DMS114 treated with DMSO at 0.1 percent for 48 hours (cell line): ENCODE measurements around the gene HS3ST2.
A peak's percentile ranks its signal among the peaks of the same experiment; 100 is the strongest.
"Not testable (repeated sequence)": the region's sequence is repeated elsewhere in the genome, so short reads cannot be mapped to it uniquely, and the experiment has no call there.

Source experiments
- DNase-seq: peaks from one replicate; lab custom pipeline; 2025; ENCODE audit not compliant: unreplicated experiment; lab: John Stamatoyannopoulos, UW

The HS3ST2 gene

DNA sequence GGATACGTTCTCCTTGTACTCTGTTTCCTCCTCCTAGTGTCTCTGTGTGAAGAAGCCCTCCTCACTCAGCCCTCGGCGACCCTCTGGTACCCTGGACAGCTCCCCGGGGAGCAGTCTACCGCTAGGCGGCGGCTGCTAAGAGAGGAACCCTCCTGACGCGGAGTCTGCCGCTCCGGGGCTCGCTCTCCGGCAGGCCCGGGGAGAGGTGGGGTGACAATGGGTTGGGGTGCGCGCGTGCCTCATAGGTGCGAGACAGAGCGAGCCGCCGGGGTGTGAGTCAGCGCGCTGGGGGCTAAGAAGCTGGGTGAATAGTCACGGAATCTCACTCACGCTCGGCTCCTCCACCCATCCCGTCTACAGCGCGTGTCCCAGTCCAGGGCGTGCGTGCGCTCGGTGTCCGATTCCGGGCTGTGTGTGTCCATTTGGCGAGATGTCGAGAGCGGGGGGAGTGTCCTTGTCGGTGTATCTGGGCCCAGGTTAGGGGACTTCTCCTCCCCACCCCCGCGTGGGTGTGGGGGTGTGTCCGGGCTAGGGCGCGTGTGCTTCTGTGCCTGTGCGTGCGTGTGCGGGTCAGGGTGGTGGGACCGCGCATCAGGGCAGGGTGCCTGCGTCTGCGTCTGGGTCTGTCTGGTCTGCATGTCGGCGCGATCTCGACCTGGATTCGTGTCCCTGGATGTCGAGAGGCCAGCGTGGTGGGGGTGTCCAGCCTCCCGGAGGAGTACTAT is 577 bp upstream of the HS3ST2 start:
- DNase-seq: peak; percentile 2

DNA sequence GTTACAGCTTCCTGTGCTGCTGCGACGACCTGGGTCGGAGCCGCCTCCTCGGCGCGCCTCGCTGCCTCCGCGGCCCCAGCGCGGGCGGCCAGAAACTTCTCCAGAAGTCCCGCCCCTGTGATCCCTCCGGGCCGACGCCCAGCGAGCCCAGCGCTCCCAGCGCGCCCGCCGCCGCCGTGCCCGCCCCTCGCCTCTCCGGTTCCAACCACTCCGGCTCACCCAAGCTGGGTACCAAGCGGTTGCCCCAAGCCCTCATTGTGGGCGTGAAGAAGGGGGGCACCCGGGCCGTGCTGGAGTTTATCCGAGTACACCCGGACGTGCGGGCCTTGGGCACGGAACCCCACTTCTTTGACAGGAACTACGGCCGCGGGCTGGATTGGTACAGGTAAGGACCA is 746 bp downstream of the HS3ST2 start:
- no peak for DNase-seq

DNA sequence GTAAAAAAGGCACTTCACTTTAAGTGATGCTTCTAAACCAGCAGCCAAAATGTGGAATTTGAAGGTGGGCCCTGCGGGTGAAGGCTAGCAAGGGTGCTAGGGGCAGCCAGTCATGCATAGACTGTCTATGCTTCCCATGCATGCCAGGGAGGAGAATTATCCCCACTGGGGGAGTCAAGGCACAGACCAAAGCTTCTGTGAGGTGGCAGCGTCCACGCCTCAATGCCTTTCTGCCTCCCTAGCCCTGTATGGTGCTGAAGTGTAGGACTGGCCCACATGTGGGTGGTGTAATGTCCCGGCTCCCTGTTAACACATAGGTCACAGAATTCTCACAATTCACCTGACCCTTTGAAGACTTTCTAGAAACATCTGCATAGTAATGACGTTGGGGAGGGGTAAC is 1.9 kb downstream of the HS3ST2 start:
- DNase-seq: no peak

DNA sequence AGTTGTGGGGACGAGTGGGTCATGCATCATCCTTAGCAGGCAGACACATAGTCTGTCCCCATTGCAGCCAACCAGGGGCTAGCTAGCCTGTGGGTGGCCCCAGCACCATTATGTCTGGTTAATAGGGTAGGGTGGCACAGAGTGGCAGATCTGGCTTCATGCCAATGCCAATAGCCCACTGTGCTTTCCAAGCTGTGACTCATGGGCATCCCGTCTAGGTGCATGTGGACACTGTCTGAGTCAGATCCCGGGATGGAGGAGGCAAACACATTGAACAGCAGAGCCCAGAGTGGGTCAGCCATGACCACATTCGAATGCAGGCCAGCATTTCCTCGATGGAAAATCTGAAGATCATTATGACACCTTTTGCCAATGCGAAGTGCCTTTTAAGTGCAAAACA is 2.5 kb downstream of the HS3ST2 start:
- no peak for DNase-seq

DNA sequence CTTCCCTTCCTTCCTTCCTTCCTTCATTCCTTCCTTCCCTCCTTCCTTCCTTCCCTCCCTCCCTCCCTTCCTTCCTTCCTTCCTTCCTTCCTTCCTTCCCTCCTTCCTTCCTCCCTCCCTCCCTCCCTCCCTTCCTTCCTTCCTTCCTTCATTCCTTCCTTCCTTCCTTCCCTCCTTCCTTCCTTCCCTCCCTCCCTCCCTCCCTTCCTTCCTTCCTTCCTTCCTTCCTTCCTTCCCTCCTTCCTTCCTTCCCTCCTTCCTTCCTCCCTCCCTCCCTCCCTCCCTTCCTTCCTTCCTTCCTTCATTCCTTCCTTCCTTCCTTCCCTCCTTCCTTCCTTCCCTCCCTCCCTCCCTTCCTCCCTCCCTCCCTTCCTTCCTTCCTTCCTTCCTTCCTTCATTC is 4.8 kb downstream of the HS3ST2 start:
- not testable (repeated sequence) for DNase-seq

DNA sequence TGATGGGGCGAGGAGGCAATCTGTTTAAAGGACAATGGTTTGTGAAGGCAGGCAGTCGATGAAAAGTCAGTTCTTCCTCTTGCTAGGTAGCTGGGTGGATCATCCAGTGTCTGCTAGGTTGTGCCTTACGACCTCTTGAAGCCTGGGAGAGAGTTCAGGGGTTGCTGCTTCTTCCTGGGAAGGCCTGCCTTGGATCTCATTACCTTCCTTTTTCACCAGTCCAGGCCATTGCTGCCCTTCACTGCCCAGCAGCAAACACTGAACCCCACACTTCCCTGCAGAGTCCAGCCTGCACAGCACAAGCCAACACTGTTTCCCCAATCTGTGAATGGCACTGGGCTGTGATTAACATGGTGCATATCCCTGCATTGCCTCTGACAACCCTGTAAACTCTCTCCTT is 24.7 kb downstream of the HS3ST2 start:
- no peak for DNase-seq

DNA sequence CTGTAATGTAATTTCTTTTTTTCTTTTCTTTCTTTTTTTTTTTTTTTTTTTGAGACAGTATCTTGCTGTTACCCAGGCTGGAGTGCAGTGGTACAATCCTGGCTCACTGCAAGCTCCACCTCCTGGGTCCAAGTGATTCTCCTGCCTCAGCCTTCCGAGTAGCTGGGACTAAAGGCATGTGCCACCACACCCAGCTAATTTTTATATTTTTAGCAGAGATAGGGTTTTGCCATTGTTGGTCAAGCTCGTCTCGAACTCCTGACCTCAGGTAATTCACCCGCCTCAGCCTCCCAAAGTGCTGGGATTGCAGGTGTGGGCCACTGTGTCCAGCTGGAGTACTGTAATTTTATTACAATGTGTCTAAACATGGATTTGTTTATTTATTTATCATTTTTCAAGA is 28.1 kb downstream of the HS3ST2 start:
- DNase-seq: not testable (repeated sequence)

DNA sequence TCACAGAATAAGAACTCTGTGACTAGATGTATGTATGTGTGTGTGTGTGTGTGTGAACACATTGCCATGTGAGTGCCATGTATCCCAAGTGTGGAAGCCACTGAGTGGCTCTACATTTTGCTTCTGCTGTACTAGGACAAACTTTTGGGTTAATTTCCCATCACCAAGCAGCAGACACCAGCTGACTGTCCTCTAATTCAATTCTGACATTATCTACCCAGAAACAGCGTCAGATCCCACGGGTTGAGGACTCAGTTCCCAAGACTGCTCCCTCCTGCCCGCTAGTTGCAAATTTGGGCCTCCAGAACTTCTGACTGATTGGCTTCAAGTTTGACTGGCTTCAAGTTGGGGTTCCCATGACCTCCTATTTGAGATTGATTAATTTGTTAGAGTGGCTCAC is 29.2 kb downstream of the HS3ST2 start:
- DNase-seq: no peak

DNA sequence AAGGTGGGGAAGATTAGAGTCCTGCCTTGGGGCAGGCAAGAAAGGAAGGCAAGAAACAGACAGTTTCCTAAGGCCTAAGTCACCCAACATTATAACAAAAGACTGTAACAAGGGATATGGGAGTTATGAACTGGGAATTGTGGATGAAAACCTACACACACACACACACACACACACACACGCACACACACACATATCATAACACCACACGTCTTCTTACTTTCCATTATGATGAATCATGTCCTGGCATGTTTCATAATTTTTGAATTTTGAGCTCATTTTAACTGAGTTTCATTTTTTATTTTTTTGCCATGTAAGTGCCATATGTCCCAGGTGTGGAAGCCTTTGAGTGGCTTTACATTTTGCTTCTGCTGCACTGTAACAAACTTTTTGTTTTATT is 29.9 kb downstream of the HS3ST2 start:
- DNase-seq: no peak

DNA sequence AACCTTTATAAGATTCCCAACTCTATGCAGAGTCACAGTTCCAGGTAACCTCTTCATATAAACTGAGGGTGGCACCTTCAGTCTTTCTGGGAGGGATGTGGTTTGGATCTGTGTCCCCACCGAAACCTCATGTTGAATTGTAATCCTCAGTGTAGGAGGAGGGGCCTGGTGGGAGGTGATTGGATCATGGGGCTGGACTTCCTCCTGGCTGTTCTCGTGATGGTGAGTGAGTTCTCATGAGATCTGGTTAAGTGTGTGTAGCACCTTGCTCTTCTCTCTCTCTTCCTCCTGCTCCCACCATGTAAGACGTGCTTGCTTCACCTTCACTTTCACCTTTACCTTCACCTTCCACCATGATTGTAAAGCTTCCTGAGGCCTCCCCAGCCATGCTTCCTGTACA is 30.5 kb downstream of the HS3ST2 start:
- DNase-seq: no peak

DNA sequence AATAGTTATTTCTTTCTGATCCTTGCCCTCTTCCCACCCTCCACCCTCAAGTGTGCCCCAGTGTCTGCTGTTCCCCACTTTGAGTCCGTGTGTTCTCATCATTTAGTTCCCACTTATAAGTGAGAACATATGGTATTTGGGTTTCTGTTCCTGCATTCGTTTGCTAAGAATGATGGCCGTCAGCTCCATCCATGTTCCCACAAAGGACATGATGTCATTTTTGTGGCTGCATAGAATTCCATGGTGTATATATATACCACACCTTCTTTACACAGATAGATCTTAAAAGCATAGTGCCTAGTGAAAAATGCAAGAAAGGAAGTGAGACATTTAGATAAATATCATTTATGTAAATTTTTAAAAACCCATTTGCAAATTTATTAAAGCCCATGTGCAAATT is 33.1 kb downstream of the HS3ST2 start:
- no peak for DNase-seq

DNA sequence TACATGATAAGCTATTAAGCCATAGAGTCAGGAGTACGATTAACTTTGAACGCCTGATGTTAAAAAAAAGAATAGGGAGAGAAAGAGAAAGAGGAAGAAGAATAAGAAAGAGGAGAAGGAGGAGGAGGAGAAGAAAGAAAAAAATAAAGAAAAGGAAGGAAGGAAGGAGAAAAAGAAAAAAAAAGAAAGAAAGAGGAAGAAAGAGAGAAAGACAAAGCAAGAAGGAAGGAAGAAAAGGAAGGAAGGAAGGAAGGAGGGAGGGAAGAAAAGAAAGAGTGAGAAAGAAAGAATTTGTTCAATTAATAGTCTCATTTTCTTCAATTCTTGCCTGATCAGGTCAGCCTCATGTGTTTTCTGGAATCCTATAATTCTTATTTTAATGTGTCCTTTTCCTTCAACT is 33.7 kb downstream of the HS3ST2 start:
- DNase-seq: no peak

DNA sequence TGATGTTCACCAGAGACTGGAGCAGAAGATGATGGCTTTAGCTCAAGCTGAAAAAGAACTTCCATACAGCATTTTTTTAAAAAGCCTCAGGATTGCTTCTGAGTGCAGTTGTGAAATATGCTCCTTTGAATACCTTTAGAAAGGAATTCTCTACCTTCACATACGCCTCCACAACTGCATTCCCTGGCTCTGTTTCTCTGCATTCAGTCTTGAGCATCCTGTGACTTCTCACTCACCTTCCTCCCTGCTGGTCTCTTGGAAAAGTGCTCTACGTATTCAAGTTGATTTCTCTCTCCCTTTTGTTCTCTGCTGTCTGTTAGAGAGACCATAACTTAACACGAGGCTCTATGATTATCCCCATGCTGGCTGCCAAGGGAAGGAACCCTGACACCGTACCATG is 34.5 kb downstream of the HS3ST2 start:
- DNase-seq: no peak

DNA sequence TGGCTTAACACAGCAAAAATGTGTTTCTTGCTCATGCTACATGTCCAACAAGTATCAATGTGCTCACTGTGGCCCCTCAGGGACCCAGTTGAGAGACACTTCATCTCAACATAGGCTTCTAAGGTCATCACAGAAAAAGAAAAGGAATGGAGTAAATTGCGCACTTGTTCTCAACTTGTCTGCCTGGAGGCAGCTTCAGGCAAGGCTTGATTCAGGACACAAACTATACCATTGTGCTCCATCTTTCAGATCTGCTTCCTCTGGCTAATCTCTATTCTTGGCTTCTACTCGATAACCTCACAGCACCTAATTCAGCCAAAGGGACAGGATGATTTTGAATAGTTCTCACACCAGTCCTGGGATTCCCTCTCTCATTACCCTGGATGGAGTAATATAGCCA is 35.6 kb downstream of the HS3ST2 start:
- DNase-seq: no peak

DNA sequence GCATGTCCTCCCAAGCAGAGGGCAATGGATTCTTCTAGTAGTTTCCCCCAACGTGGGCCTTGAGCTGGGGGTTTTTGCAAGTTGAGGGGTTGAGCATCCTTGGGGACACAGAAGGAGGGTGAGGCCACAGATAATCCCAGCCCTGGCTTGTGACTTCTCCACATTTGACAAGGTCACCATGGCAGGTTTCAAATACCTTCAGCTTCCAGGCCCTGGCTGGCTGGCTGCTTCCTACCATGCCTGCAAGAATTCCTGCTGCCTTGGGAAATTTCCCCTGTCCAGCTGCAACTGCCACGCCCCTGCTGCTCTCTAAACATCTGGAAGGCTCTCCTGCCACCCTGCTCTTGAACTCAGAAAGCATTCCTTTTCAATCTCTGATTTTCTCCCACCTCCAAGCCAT is 41.3 kb downstream of the HS3ST2 start:
- no peak for DNase-seq

DNA sequence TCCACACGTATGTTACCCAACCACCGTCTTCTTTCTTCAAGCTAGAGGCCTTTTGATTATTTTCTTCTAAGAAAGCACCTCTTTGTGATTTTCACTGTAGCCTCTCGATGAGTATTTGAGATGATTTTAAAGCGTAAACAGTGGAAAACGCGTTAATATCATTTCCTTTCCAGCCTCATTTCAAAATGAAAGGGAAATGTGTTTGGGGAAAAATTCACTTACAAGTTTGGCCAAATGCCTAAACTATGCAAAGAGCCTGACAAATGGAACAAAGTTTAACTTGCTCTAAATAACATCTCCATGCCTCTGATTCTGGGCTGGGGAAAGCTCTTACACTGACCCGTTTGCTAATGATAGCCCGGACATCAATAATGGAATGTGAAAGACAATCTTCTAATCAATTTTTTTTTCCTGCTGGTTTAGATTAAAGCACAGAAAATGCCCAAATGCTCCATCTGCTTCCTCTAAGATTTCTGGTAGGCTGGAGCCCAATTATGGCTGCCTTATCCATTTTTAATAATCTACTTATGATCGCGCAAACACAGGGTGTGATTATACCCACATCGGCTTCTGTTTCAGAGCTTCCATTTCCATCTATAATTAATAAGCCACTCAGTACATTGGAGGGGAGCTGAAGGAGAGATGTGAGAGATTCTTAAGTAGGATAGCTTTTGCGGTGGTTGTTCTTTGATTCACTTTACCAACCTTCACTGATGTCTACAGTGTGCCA is 43.5 kb downstream of the HS3ST2 start:
- DNase-seq: no peak

DNA sequence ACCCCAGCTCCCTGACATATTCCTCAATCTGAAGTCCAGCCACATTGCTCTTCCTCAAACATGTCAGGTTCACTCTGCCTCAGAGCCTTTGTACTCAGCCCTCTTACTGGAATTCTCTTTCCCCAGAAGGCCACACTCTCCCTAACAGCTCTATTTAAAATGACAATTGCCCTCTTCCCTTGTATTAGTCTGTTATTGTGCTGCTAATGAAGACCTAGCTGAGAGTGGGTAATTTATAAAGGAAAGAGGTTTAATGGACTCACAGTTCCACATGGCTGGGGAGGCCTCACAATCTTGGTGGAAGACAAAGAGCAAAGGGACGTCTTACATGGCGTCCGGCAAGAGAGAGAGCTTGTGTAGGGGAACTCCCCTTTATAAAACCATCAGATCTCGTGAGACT is 46.0 kb downstream of the HS3ST2 start:
- DNase-seq: no peak

DNA sequence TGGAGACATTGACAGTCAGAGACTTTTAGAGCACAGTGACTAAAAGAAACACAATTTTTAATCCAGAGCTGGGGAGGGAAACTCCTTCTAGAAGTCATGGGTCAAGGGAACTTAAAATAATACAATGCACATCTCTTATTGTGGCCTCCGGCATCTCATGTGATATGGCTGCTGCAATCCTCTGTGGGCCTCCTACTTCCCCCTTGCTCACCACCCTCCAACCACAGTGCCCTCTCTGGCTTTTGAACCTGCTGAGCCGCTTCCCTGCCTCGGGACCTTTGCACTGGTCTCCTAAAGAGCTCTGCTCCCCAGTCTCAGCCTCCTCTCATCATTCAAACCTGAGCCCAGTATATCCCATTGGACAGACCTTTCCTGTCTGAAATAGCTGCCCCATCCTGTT is 47.6 kb downstream of the HS3ST2 start:
- DNase-seq: no peak

DNA sequence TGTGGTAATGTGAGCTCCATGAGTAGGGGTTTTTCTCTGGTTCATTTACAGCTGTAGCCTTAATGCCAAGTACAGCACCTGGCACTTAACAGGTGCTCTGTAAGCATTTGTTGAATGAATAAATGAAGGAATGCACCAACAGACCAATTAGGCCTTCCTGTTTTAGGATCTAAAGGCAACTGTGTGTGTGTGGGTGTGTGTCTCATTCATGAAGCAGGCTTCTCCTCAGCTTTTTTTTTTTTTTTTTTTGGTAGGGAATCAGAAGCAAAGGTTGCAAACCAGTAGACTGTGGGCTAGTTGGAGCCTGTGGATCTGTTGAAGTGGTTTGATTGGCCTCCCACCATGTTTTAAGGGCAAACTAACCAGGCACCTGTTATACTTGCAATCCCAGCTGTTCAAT is 48.1 kb downstream of the HS3ST2 start:
- no peak for DNase-seq

DNA sequence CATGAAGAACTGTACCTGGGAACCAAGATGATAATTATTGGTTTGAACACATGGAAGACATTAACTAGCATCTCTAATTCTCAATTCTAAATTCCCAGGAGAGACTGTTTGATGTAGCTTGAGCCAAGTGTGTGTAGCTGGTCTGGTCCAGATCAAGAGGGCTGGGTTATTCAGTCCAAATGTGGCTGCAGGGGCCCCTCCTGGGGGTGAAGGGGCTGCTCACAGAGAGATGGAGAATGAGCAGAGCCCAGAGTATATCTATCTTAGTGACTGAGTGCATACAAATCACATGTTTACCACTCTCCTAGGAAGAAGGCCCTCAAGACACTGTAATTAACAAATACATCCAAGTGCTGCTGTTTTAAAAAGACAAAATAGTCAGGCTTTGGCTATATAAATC is 50.4 kb downstream of the HS3ST2 start:
- no peak for DNase-seq

DNA sequence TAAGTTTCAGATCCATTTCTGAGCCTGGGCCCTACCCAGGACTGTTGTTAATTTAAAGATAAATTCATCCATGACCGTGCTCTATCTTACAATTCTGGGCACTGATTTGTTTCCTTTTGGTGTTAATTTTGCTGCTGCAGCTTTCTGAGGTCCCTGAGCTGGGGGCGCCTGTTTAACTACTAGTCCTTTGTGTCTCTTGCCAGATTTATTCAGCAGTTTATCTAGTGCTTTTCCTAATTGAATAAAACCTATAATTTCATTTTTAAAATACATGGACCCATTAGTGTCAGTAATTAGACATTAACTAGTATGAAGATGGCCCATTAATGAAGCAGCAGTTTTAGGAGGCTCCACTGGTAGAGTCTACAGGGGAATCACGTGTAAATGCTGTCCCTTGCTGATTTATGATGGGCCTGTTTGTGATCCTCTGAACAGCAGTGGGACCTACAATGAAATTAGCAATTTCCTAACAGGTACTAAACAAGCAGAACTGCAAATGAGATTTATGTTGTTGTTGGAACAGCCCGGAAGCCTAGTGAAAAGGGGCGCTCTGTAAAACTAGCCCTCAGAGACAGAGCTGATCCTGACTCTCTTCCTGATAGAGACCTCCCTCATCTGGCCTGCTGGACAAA is 54.7 kb downstream of the HS3ST2 start:
- no peak for DNase-seq

DNA sequence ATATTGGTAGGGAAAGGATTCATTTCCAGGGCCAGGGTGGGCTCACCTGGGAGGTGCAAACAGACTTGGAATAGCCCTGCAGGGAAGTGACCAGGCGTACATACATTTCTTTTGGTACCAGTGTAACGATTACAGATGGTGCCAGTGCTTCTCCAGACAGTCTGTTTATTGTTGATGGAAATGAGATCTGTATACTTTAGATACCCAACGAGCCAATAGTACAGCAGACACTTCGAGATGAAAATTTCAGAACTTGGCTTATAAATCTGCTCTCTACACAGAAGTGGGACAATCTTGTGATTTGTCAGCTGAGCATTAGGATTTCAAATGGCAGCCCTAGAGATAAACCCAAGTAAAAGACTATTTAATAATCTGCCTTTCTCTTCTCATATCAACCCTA is 57.9 kb downstream of the HS3ST2 start:
- DNase-seq: no peak
